ENCODE measurements around the gene MS4A7. TPM values are rescaled to one million over a fixed set of nuclear protein-coding genes. Genes with fewer than 3 reads are reported as not detected.

The MS4A7 gene
- total RNA-seq, 1 donor, result not detected

GRCh38 chr11:60377401-60378136, 763 bp upstream of the MS4A7 start:
- no peak for DNase-seq (ENCODE audit: low read depth)

DNA sequence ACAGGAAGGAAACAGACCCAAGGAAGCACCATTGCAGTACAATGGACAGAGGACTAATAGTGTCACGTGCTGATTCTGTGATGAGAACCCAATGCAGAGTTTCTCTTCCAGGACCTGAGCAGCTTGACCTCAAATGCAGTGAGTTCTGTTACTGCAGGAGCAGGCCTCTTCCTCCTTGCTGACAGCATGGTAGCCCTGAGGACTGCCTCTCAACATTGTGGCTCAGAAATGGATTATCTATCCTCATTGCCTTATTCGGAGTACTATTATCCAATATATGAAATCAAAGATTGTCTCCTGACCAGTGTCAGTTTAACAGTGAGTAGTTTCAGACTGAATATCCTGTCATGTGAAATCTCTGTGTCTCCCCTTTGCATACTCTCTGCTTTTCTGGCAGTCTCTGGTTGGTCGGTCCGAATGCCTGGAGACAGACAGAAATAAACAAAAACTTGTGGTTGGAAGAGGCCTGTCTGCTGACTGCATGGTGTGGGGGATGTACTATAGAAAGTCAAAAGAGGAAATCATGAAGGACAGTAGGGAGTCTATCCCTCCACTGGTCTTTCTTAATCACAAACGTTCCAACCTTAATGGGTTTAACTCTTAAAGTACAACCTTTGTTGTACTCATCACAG, 11.1 kb downstream of the MS4A7 start:
- no peak overlapping the region for H3K4me3 ChIP-seq (ENCODE audit: low read depth, low read length)
- DNase-seq (ENCODE audit: low read depth), result no peak
- TF ChIP-seq, protein P1, sequence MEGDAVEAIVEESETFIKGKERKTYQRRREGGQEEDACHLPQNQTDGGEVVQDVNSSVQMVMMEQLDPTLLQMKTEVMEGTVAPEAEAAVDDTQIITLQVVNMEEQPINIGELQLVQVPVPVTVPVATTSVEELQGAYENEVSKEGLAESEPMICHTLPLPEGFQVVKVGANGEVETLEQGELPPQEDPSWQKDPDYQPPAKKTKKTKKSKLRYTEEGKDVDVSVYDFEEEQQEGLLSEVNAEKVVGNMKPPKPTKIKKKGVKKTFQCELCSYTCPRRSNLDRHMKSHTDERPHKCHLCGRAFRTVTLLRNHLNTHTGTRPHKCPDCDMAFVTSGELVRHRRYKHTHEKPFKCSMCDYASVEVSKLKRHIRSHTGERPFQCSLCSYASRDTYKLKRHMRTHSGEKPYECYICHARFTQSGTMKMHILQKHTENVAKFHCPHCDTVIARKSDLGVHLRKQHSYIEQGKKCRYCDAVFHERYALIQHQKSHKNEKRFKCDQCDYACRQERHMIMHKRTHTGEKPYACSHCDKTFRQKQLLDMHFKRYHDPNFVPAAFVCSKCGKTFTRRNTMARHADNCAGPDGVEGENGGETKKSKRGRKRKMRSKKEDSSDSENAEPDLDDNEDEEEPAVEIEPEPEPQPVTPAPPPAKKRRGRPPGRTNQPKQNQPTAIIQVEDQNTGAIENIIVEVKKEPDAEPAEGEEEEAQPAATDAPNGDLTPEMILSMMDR (IDR thresholded peaks at IDR 0.05; ENCODE audit: insufficient read depth, low read length), result no peak

More at GRCh38 chr11:60377401-60378136, 763 bp upstream of the MS4A7 start:
- TF ChIP-seq, protein P1 (IDR thresholded peaks at IDR 0.05; ENCODE audit: insufficient read depth, low read length), result no peak
- H3K4me3 ChIP-seq (ENCODE audit: low read depth, low read length), result no peak overlapping the region

DNA sequence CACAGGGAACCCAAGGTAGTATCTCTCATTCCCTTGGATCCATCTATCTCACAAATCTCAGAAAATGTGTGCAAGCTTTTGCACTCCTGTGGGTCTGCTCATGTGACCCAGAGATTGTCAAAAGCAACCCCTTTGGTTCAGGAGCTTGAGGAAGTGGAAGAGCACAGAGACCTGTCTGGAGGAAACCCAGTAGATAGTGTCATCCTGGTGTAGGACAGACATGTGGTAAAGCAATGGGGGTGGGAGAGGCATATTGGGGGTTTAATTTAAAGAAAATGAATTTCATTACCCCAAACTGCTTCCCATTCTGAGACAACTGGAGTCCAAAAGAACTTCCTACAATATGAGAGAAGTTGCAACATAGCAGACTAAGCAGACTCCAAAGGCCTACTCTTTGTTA, 12.1 kb downstream of the MS4A7 start:
- H3K4me3 ChIP-seq (ENCODE audit: low read depth, low read length), result no peak overlapping the region
- no peak for DNase-seq (ENCODE audit: low read depth)
- TF ChIP-seq, protein P1 (IDR thresholded peaks at IDR 0.05; ENCODE audit: insufficient read depth, low read length), result no peak

DNA sequence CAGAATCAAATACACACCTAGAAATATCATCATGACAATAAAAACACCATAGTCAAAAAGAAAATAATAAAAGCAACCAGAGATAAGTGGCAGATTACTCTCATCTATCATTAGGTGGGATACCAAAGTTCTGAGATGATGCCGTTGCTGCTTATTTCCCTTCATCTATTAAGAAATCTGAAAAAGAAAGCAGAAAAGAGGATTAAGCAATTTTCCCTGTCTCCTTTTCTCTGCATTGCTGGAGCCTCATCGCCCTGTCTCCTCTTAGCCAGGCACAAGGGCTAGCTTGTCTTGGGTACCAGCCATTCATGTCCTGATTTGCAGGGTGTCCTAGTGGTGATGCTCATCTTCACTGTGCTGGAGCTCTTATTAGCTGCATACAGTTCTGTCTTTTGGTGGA, 14.0 kb downstream of the MS4A7 start:
- TF ChIP-seq, protein P1 (IDR thresholded peaks at IDR 0.05; ENCODE audit: insufficient read depth, low read length), result no peak
- no peak for DNase-seq (ENCODE audit: low read depth)
- no peak overlapping the region for H3K4me3 ChIP-seq (ENCODE audit: low read depth, low read length)

GRCh38 chr11:60393016-60393415, 14.7 kb downstream of the MS4A7 start:
- no peak overlapping the region for H3K4me3 ChIP-seq (ENCODE audit: low read depth, low read length)
- DNase-seq (ENCODE audit: low read depth), result no peak
- TF ChIP-seq, protein P1 (IDR thresholded peaks at IDR 0.05; ENCODE audit: insufficient read depth, low read length), result no peak

- no peak for DNase-seq (ENCODE audit: low read depth)
- TF ChIP-seq, protein P1 (IDR thresholded peaks at IDR 0.05; ENCODE audit: insufficient read depth, low read length), result no peak
- no peak overlapping the region for H3K4me3 ChIP-seq (ENCODE audit: low read depth, low read length)
These were observed 16.5 kb downstream of the MS4A7 start for GRCh38 chr11:60394666-60395380.

All from fibroblast of the aortic adventitia (primary cell).